ENCODE measurements around the gene MAP3K7CL. TPM values are rescaled to one million over a fixed set of nuclear protein-coding genes. Genes with fewer than 3 reads are reported as not detected.

Gene MAP3K7CL
- total RNA-seq, 1 experiment from 2014 or later = 0.31 TPM

GRCh38 chr21:29174607-29175013 is 44.2 kb downstream of the MAP3K7CL start:
- Histone ChIP-seq H3K4me3 (ENCODE audit: low read depth in 2 of 2, low read length in 2 of 2) (no peak overlapping the region), H3K27me3 (ENCODE audit: control insufficient read depth, insufficient read depth, low read length) (no peaks in the 10 kb centered on the region), H3K9me3 (ENCODE audit: control insufficient read depth, insufficient read depth, low read depth, low read length) (no peaks in the 10 kb centered on the region), H3K36me3 (ENCODE audit: control insufficient read depth, insufficient read depth, low read length) (no peaks in the 10 kb centered on the region), H3K4me1 (ENCODE audit: control insufficient read depth, insufficient read depth, low read length) (no peaks in the 10 kb centered on the region; the same call in 1 of the 2 replicates), H3K27ac (ENCODE audit: low read length) (no peak overlapping the region)
- in situ Hi-C loops (cut with HindIII; ENCODE audit: low pct_unique_long_range_greater_than_20kb, low sequenced_read_pairs) = no loop called here
- TF ChIP-seq SIN3A (IDR thresholded peaks at IDR 0.05; ENCODE audit: borderline replicate concordance, insufficient read depth, low read depth, low read length) (no peak), CTCF (IDR thresholded peaks at IDR 0.05) (no peak), POLR2AphosphoS5 (IDR thresholded peaks at IDR 0.05; ENCODE audit: low read depth, low read length) (no peak), TCF7L2 (IDR thresholded peaks at IDR 0.05; ENCODE audit: low read depth, low read length) (no peak), REST (IDR thresholded peaks at IDR 0.05; ENCODE audit: insufficient read depth in 1 of 2, low read depth in 2 of 2, low read length in 1 of 2) (no peak)
- intact Hi-C loops (cut with micrococcal nuclease; ENCODE audit: unreplicated experiment) = no loop called here
- DNase-seq (ENCODE audit: low read depth, low spot score) (no peak), ATAC-seq (no peak)
- BruUV-seq (replicated peaks) = no TSS peak
- ChIA-PET POLR2A (no interaction called here), CTCF (no interaction called here)

- intact Hi-C loops (cut with micrococcal nuclease; ENCODE audit: unreplicated experiment) = no loop called here
- no peak for TF ChIP-seq SIN3A (IDR thresholded peaks at IDR 0.05; ENCODE audit: borderline replicate concordance, insufficient read depth, low read depth, low read length)
- no peak for TF ChIP-seq CTCF (IDR thresholded peaks at IDR 0.05)
- no peak overlapping the region for H3K27ac ChIP-seq (ENCODE audit: low read length)
- no peak for ATAC-seq
- no peak overlapping the region for H3K4me3 ChIP-seq (ENCODE audit: low read depth in 2 of 2, low read length in 2 of 2)
- no peaks in the 10 kb centered on the region for H3K27me3 ChIP-seq (ENCODE audit: control insufficient read depth, insufficient read depth, low read length)
- no peaks in the 10 kb centered on the region for H3K9me3 ChIP-seq (ENCODE audit: control insufficient read depth, insufficient read depth, low read depth, low read length)
- ChIA-PET CTCF (no interaction called here), POLR2A (interaction anchor here (0.6 kb wide), 3 partner anchors 42 to 124 kb away, joined by 5 to 8 read pairs (median 7); no protein-coding TSS in a partner anchor)
- no peaks in the 10 kb centered on the region for H3K36me3 ChIP-seq (ENCODE audit: control insufficient read depth, insufficient read depth, low read length)
- BruUV-seq (replicated peaks) = no TSS peak
- no peaks in the 10 kb centered on the region; the same call in 1 of the 2 replicates for H3K4me1 ChIP-seq (ENCODE audit: control insufficient read depth, insufficient read depth, low read length)
- no peak for DNase-seq (ENCODE audit: low read depth, low spot score)
- in situ Hi-C loops (cut with HindIII; ENCODE audit: low pct_unique_long_range_greater_than_20kb, low sequenced_read_pairs) = no loop called here
Observed at GRCh38 chr21:29175408-29176134, 45.1 kb downstream of the MAP3K7CL start.

Measured in Panc1 (cell line).